DOHH2 (cell line): ENCODE results near the gene TMA7.
A peak's percentile ranks its signal among the peaks of the same experiment; 100 is the strongest.

Experiments
- H3F3A ChIP-seq: fragments of 200-600 bp; sonication (generic), shearing (Covaris generic); 2 replicates; pipeline ENCODE4 v1.6.0; 2016; ENCODE audit warnings: antibody characterized with exemption, mild to moderate bottlenecking; ENCODE audit not compliant: control insufficient read depth, insufficient read depth
- H3K27ac ChIP-seq: fragments of 200-600 bp; sonication (generic); 2 replicates; pipeline ENCODE4 v1.5.1; 2014; ENCODE audit warnings: low read depth, mild to moderate bottlenecking, low read length, moderate library complexity
- H3K27me3 ChIP-seq: fragments of 200-600 bp; sonication (generic); 2 replicates; pipeline ENCODE4 v1.6.1; 2014; ENCODE audit warnings: mild to moderate bottlenecking, low read length, mixed read lengths; ENCODE audit not compliant: control insufficient read depth
- H3K36me3 ChIP-seq: fragments of 200-600 bp; sonication (generic); 2 replicates; pipeline ENCODE4 v1.6.1; 2014; ENCODE audit warnings: mild to moderate bottlenecking, low read length, moderate library complexity, mixed read lengths; ENCODE audit not compliant: control insufficient read depth
- H3K4me1 ChIP-seq: fragments of 200-600 bp; sonication (generic); 2 replicates; pipeline ENCODE4 v1.6.1; 2014; ENCODE audit warnings: mild to moderate bottlenecking, low read length, mixed read lengths; ENCODE audit not compliant: control insufficient read depth
- H3K4me2 ChIP-seq: fragments of 200-600 bp; sonication (generic); 2 replicates; pipeline ENCODE4 v1.6.0; 2014; ENCODE audit warnings: mild to moderate bottlenecking, low read length, moderate library complexity
- H3K4me3 ChIP-seq: fragments of 200-600 bp; sonication (generic); 2 replicates; pipeline ENCODE4 v1.5.1; 2014; ENCODE audit warnings: mild to moderate bottlenecking, low read length, mixed read lengths
- H3K79me2 ChIP-seq: fragments of 200-600 bp; sonication (generic); 2 replicates; pipeline ENCODE4 v1.6.1; 2014; ENCODE audit warnings: mild to moderate bottlenecking, low read length, mixed read lengths; ENCODE audit not compliant: control insufficient read depth
- H3K9me2 ChIP-seq: fragments of 200-600 bp; sonication (generic); replicated peaks from 2 replicates; pipeline ENCODE4 v1.6.1; 2014; ENCODE audit warnings: mild to moderate bottlenecking, low read length, mixed read lengths; ENCODE audit not compliant: control insufficient read depth
- H3K9me3 ChIP-seq: fragments of 200-600 bp; sonication (generic); 2 replicates; pipeline ENCODE4 v1.6.1; 2014; ENCODE audit warnings: antibody characterized with exemption, low read length, mixed read lengths; ENCODE audit not compliant: control insufficient read depth, insufficient read depth
- H4K20me1 ChIP-seq: fragments of 200-600 bp; sonication (generic); 2 replicates; pipeline ENCODE4 v1.6.0; 2014; ENCODE audit warnings: low read depth, mild to moderate bottlenecking, antibody characterized with exemption, low read length, moderate library complexity; ENCODE audit not compliant: control insufficient read depth, insufficient read depth
- CTCF ChIP-seq: fragments of 200-600 bp; sonication (generic); IDR thresholded peaks from one replicate; pipeline ENCODE4 v1.5.1; 2014; ENCODE audit warnings: antibody characterized with exemption, mild to moderate bottlenecking, low read depth, low read length; ENCODE audit not compliant: poor library complexity, severe bottlenecking
- EZH2phosphoT487 ChIP-seq: fragments of 200-600 bp; sonication (generic); IDR thresholded peaks from 2 replicates; pipeline ENCODE4 v1.6.1; 2017; ENCODE audit warnings: borderline replicate concordance, mild to moderate bottlenecking, antibody characterized with exemption, low read length, moderate library complexity, mixed read lengths

The TMA7 gene

GRCh38 chr3:48408823-48409281, 31.2 kb upstream of the TMA7 start:
- TF ChIP-seq EZH2phosphoT487 (no peak), CTCF (peak; percentile 64)
- no peaks in the 10 kb centered on the region for H3K27me3 ChIP-seq
- no peaks in the 10 kb centered on the region for H3F3A ChIP-seq
- no peaks in the 10 kb centered on the region for H3K79me2 ChIP-seq
- no peak overlapping the region for H3K4me3 ChIP-seq
- no peaks in the 10 kb centered on the region for H3K9me3 ChIP-seq
- no peaks in the 10 kb centered on the region for H3K36me3 ChIP-seq
- H4K20me1 ChIP-seq: no peaks in the 10 kb centered on the region
- H3K4me2 ChIP-seq: no peak overlapping the region
- no peaks in the 10 kb centered on the region for H3K4me1 ChIP-seq
- no peaks in the 10 kb centered on the region for H3K9me2 ChIP-seq
- H3K27ac ChIP-seq: no peak overlapping the region

GRCh38 chr3:48409291-48410201, 30.5 kb upstream of the TMA7 start:
- Histone ChIP-seq H3K79me2 (no peaks in the 10 kb centered on the region), H3K9me3 (no peaks in the 10 kb centered on the region), H3K27ac (no peak overlapping the region), H4K20me1 (no peaks in the 10 kb centered on the region), H3K27me3 (no peaks in the 10 kb centered on the region), H3K4me1 (no peaks in the 10 kb centered on the region), H3K4me2 (no peak overlapping the region), H3K4me3 (no peak overlapping the region), H3K9me2 (no peaks in the 10 kb centered on the region), H3F3A (no peaks in the 10 kb centered on the region), H3K36me3 (no peaks in the 10 kb centered on the region)
- TF ChIP-seq EZH2phosphoT487: no peak
- TF ChIP-seq CTCF: no peak

- Histone ChIP-seq H3K4me1 (no peaks in the 10 kb centered on the region), H3K27ac (no peak overlapping the region), H3K4me2 (no peak overlapping the region), H3K36me3 (no peaks in the 10 kb centered on the region), H3K27me3 (no peaks in the 10 kb centered on the region), H3K9me2 (no peaks in the 10 kb centered on the region), H4K20me1 (no peaks in the 10 kb centered on the region), H3K79me2 (no peaks in the 10 kb centered on the region), H3K9me3 (no peaks in the 10 kb centered on the region), H3F3A (no peaks in the 10 kb centered on the region), H3K4me3 (no peak overlapping the region)
- TF ChIP-seq CTCF: no peak
These were observed 29.6 kb upstream of the TMA7 start for GRCh38 chr3:48410205-48411040.
